ENCODE data around the gene TAS2R43. TPM values are rescaled to one million over a fixed set of nuclear protein-coding genes. Genes with fewer than 3 reads are reported as not detected.

The TAS2R43 gene
- total and polyA plus RNA-seq, 10 of the 15 experiments (the other 5 are each of a cell fraction or from before 2014, with no cell fraction given) = 0.09 to 2.1 (median 0.80) TPM; not detected in 5

DNA sequence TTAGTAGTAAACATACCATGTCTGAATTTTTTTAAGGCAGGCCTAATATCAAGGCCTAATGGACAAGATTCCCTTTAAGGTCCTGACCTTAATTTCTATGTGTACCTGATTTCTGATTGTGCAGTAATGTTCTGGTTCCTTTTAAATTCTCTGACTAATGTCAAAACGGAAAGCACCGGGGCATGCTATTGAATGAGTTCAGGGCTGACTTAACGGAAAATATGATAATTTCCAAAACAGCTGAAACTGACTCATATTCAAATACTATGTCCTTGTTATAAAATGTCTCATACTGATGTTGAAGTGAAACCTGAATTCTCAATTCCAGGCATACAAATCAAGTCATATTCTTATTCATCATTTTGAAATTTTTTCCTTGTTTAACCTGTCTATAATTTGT lies 6.7 kb downstream of the TAS2R43 start (continued):
- TF ChIP-seq YBX1 (IDR thresholded peaks at IDR 0.05) = no peak
- TF ChIP-seq NRF1 (conservative IDR thresholded peaks at IDR 0.05; ENCODE audit: low read depth, low read length) = no peak
- TF ChIP-seq NR2C1 (IDR thresholded peaks at IDR 0.05) = no peak
- TF ChIP-seq RUNX3 (IDR thresholded peaks at IDR 0.05; ENCODE audit: low read length) = peak; percentile 19; the same call in 1 of the 2 replicates
- no peak for TF ChIP-seq FOXK2 (IDR thresholded peaks at IDR 0.05)
- TF ChIP-seq MYC (IDR thresholded peaks at IDR 0.05; ENCODE audit: insufficient read depth, insufficient read length, insufficient replicate concordance, low read length, severe bottlenecking) = no peak
- TF ChIP-seq CREM (IDR thresholded peaks at IDR 0.05; ENCODE audit: low read depth) = peak; percentile 27; the same call in 1 of the 2 replicates
- TF ChIP-seq, protein P1, sequence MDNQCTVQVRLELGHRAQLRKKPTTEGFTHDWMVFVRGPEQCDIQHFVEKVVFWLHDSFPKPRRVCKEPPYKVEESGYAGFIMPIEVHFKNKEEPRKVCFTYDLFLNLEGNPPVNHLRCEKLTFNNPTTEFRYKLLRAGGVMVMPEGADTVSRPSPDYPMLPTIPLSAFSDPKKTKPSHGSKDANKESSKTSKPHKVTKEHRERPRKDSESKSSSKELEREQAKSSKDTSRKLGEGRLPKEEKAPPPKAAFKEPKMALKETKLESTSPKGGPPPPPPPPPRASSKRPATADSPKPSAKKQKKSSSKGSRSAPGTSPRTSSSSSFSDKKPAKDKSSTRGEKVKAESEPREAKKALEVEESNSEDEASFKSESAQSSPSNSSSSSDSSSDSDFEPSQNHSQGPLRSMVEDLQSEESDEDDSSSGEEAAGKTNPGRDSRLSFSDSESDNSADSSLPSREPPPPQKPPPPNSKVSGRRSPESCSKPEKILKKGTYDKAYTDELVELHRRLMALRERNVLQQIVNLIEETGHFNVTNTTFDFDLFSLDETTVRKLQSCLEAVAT (IDR thresholded peaks at IDR 0.05) = no peak
- peak; percentile 56 for TF ChIP-seq MTA2 (IDR thresholded peaks at IDR 0.05; ENCODE audit: low read depth)
- TF ChIP-seq, protein P2, sequence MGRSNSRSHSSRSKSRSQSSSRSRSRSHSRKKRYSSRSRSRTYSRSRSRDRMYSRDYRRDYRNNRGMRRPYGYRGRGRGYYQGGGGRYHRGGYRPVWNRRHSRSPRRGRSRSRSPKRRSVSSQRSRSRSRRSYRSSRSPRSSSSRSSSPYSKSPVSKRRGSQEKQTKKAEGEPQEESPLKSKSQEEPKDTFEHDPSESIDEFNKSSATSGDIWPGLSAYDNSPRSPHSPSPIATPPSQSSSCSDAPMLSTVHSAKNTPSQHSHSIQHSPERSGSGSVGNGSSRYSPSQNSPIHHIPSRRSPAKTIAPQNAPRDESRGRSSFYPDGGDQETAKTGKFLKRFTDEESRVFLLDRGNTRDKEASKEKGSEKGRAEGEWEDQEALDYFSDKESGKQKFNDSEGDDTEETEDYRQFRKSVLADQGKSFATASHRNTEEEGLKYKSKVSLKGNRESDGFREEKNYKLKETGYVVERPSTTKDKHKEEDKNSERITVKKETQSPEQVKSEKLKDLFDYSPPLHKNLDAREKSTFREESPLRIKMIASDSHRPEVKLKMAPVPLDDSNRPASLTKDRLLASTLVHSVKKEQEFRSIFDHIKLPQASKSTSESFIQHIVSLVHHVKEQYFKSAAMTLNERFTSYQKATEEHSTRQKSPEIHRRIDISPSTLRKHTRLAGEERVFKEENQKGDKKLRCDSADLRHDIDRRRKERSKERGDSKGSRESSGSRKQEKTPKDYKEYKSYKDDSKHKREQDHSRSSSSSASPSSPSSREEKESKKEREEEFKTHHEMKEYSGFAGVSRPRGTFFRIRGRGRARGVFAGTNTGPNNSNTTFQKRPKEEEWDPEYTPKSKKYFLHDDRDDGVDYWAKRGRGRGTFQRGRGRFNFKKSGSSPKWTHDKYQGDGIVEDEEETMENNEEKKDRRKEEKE (IDR thresholded peaks at IDR 0.05) = no peak
- TF ChIP-seq, protein P3, sequence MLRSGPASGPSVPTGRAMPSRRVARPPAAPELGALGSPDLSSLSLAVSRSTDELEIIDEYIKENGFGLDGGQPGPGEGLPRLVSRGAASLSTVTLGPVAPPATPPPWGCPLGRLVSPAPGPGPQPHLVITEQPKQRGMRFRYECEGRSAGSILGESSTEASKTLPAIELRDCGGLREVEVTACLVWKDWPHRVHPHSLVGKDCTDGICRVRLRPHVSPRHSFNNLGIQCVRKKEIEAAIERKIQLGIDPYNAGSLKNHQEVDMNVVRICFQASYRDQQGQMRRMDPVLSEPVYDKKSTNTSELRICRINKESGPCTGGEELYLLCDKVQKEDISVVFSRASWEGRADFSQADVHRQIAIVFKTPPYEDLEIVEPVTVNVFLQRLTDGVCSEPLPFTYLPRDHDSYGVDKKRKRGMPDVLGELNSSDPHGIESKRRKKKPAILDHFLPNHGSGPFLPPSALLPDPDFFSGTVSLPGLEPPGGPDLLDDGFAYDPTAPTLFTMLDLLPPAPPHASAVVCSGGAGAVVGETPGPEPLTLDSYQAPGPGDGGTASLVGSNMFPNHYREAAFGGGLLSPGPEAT (IDR thresholded peaks at IDR 0.05; ENCODE audit: low read depth) = peak; percentile 70
- TF ChIP-seq EP300 (IDR thresholded peaks at IDR 0.05; ENCODE audit: borderline replicate concordance in 1 of 2, control insufficient read depth in 1 of 2, low read depth in 2 of 2, low read length in 2 of 2) = peak; percentile 32 to 64; a peak in 3 of 4 replicates
- TF ChIP-seq IKZF2 (IDR thresholded peaks at IDR 0.05) = peak in 1 of 2 experiments; percentile 49; a peak in 1 of 4 replicates
- no peak for TF ChIP-seq BMI1 (IDR thresholded peaks at IDR 0.05; ENCODE audit: borderline replicate concordance)
- no peak for TF ChIP-seq TCF7 (IDR thresholded peaks at IDR 0.05; ENCODE audit: borderline replicate concordance)
- no peak for TF ChIP-seq SMAD5 (IDR thresholded peaks at IDR 0.05; ENCODE audit: low read depth)
- no peak for TF ChIP-seq MEF2A (IDR thresholded peaks at IDR 0.05; ENCODE audit: insufficient read depth, low read depth, low read length)
- TF ChIP-seq FOXM1 (IDR thresholded peaks at IDR 0.05; ENCODE audit: low read depth, low read length) = peak; percentile 62; the same call in 1 of the 2 replicates
- TF ChIP-seq SPI1 (IDR thresholded peaks at IDR 0.05; ENCODE audit: borderline replicate concordance, insufficient read depth, low read depth, low read length) = no peak
- TF ChIP-seq, protein P4, sequence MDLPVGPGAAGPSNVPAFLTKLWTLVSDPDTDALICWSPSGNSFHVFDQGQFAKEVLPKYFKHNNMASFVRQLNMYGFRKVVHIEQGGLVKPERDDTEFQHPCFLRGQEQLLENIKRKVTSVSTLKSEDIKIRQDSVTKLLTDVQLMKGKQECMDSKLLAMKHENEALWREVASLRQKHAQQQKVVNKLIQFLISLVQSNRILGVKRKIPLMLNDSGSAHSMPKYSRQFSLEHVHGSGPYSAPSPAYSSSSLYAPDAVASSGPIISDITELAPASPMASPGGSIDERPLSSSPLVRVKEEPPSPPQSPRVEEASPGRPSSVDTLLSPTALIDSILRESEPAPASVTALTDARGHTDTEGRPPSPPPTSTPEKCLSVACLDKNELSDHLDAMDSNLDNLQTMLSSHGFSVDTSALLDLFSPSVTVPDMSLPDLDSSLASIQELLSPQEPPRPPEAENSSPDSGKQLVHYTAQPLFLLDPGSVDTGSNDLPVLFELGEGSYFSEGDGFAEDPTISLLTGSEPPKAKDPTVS (IDR thresholded peaks at IDR 0.05; ENCODE audit: low read depth, low read length) = no peak
- TF ChIP-seq, protein P5, sequence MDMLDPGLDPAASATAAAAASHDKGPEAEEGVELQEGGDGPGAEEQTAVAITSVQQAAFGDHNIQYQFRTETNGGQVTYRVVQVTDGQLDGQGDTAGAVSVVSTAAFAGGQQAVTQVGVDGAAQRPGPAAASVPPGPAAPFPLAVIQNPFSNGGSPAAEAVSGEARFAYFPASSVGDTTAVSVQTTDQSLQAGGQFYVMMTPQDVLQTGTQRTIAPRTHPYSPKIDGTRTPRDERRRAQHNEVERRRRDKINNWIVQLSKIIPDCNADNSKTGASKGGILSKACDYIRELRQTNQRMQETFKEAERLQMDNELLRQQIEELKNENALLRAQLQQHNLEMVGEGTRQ (IDR thresholded peaks at IDR 0.05; ENCODE audit: borderline replicate concordance, low read depth, low read length) = no peak
- no peak for TF ChIP-seq STAT3 (IDR thresholded peaks at IDR 0.05; ENCODE audit: low read depth, low read length)
